ENCODE data around the gene FAM217B.
A peak's percentile ranks its signal among the peaks of the same experiment; 100 is the strongest.
"Not testable (repeated sequence)": the region's sequence is repeated elsewhere in the genome, so short reads cannot be mapped to it uniquely, and the experiment has no call there.

FAM217B gene

DNA sequence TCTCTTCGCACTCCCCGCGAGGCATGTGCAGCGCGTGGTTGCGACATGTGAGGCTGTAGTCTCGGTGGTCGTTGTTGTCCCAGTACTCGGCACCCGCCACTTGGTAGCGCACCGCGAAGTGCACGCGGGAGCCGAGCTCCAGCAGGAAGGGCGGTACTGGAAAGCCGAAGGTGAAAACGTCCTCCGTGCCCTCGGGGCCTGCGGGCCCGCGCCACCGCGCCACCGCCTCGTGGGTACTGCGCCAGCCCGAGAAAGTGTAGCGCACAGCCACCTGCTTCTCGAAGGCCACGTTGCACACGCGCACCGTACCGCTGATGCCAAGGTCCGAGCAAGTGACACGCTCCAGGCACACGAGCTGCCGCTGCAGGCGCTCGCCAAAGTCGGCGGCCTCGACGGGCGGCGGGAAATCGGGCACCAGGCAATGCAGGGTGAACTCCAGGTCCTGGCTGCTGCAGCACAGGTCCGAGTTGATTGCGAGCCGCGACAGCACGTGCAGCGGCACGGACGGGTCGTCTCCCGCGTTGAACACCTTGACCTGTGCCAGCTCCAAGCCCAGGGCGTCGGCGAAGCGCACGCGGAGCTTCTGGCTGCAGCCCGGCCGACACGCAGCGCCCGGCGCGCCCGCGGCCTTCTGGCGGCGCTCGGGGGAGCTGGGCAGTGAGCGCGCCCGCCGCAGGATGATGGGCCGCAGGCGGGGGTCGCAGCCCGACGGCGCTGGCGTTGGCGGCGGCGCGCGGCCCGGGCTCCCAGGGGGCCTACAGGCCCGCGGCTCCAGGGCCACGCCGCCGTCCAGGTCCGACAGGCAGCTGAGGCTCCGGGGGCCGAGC is 924 bp upstream of the FAM217B start:
- DNase-seq: peak; percentile 25

DNA sequence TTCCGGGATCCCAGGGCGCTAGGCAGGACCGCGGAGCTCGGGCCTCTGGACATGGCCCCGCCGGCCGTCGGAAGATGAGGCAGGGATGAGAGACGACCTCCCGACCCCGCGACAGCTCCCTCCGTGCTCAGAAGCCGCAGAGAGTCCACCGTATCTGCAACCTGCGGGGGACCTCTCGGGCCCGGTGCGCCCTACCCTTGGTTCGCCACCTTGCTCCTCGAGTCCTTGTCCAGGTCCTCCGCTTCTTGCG is 385 bp upstream of the FAM217B start:
- DNase-seq: peak; percentile 44

DNA sequence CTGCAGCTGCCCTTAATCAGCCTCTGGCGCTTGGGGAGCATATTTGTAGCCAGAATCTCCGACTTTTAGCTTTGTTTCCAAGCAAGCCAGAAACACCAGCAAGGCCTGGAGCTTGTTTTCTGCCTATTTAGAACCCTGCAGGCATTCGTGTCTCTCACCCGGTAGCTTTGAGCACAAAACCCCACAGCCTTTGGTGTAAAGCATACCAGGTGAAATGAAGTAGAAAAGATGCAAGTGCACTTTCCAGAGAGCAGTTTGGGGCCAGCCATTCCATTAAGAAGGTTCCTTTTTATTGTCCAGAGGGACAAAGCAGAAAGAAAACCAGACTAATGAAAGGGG is 736 bp downstream of the FAM217B start:
- no peak for DNase-seq

DNA sequence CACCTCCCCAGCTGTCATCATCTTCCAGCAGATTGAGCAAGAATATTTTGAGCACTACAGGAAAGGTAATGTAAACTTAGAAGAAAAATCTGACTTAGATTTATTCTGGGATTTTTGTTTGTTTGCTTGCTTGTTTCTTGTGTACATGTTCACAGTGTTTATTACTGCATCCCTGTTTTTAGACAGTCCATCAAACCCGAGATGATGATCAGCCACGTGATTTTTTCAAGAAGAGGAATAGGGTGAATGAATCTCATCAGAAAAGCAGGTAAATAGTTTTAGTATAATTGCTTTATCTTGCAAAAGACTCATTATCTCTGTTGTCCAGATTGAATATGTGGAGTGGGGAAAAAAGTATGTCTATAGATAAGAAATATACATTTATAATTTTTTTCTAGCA is 2.1 kb downstream of the FAM217B start:
- no peak for DNase-seq

DNA sequence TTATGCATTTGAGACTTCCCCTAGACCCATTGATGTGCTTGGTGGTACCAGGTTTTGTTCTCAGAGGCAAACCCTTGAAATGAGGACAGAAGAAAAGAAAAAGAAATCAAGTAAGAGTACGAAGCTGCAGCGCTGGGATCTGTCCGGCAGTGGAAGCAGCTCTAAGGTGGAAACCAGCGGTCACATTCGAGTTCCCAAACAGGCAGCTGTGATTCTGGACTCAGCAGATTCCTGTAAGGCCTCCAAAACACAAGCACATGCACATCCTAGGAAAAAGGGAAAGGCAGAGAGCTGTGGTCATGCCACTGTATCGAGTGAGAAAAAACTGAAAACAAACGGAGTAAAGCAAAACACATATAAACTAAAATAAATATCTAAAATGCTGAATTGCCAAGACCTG is 4.5 kb downstream of the FAM217B start:
- DNase-seq: no peak

DNA sequence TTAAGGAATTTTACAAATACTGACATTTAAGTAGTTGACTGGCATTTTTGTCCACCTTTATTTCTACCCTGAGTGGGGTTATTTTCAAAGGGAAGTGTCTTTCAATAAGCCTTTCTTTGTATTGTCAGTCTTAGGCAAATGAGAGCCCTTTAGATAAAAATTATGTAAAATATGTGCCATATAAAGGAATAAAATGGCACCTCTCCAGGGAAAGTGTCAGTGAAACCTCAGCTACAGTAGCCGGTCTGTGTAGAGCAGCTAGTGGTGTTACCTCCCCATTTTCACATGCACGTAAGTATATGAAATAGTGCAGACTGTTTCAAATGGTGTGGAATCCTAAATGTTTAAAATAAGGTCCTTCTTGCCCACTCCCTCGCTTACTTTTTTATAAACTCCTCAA is 5.0 kb downstream of the FAM217B start:
- peak; percentile 36 for DNase-seq

DNA sequence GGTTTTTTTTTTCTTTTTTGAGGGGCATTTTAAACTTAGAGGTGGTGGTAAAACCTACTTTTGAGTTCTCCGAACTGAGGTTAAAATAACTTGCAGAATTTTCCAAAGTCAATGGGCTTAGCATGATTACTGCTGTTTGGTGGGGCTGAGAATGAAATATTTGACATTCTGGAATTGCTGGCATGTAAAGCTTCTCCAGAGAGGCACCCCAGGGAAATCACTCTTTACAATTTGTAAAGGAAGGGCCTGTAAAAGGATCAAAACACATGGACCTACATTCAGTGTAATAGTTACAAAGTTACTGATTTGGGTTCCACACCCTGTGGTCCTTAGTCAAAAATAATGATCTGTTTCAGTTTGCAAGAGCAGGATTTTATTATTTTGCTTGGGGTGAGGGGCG is 5.5 kb downstream of the FAM217B start:
- no peak for DNase-seq

DNA sequence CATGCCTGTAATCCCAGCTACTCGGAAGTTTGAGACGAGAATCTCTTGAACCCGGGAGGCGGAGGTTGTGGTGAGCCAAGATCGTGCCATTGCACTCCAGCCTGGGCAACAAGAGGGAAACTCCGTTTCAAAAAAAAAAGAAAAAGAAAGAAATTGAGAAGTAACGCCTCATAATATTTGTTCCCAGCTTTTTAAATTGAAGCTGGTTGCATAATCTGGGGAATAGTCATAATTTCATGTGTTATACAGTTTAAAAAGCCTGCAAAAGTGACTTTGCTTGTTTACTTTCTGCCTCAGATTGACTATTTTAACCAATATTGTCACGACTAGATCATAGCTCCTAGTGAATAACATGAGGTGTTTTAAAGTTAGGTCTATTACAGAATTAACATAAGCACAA is 7.2 kb downstream of the FAM217B start:
- no peak for DNase-seq

DNA sequence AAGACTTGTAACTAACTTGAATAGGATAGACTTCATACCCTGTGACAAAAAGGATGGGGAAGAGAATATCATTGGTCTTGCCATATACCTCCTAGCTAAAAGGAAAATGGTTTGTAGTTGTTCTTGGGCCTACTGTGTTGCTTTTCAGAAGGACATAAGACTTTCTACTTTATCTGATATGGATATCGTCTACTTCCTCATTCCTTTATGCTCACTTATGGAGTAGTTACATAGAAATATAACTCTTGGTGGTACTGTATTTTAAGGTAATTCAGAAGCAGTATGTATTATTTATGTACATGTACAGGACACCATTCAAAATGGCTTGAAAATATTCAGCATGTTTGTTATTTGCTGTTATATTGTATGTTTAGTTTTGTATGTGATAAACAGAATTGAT is 8.0 kb downstream of the FAM217B start:
- peak; percentile 44 for DNase-seq

DNA sequence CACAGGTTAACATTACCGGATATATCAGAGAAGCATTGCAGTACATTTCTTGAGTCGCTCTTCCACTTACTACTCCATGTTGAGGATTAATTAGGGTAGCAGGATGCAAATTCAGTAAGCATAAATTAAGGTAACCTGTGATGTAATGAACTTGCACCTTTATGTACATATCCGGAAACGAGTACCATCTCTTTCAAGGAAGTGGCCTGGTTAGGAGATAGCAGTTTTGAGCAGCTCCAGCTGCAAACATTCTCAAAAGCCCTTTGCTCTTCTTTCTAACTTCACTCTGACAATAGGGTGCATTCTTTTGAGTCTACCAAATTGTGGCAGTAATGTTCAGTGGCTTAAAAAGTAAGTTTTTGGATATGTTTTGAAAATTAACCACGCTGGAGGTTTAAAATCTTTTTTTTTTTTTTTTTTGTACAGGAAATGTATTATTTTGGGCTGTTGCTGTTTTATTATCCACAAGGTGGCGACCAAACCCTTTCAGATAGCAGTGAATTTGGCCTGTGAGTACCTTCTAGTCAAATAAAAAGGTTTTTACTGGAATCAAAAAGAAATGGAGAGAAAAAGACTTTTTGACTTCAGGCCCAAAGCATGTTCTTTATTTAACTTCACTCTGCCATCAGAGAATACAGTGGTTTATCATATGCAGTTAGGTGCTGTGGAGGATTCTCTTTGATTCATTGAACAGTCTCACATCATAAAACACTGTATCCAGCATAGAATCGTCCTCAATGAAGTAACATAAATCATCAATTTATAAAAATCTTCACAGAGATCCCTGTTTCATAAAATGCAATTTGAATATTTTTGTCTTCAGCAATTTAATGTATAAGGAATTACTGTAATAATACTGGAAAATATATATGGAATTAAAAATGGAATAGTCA is 8.9 kb downstream of the FAM217B start:
- DNase-seq: peak; percentile 87

DNA sequence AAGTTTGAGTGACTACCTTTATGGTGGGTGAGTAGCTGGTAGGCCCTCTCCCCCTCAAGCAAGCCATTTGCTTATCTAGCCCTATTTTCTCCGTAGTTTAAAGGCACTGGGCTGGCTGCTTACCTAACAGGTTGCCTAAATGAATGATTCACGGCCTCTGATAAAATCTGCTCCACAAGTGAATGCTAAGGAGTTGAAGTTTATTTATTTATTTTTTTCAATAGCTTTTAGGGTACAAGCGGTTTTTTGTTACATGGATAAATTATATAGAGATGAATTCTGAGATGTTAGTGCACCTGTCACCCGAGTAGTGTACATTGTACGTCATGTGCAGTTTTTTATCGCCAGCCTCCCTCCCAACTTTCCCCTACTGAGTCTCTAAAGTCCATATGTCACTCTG is 9.7 kb downstream of the FAM217B start:
- no peak for DNase-seq

DNA sequence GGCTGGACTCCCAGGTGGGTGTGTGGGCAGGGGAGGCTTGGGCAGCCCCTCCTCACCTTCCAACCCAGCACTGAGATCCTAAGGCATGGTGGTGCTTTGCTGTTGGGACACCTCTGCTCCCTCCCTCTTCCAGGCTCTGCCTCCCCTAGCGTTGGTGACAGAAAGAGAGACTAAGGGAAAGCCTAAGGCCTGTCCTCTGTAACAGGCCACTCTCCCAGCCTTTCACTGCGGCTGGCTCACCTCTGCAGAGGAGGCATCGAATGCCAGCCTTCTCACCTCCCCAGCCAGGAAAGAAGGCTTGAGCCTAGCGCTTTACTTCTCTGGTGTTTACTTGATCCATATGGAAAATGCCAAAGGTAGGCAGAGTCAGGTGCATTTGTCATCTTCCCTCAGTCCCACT is 14.5 kb downstream of the FAM217B start:
- DNase-seq: no peak

DNA sequence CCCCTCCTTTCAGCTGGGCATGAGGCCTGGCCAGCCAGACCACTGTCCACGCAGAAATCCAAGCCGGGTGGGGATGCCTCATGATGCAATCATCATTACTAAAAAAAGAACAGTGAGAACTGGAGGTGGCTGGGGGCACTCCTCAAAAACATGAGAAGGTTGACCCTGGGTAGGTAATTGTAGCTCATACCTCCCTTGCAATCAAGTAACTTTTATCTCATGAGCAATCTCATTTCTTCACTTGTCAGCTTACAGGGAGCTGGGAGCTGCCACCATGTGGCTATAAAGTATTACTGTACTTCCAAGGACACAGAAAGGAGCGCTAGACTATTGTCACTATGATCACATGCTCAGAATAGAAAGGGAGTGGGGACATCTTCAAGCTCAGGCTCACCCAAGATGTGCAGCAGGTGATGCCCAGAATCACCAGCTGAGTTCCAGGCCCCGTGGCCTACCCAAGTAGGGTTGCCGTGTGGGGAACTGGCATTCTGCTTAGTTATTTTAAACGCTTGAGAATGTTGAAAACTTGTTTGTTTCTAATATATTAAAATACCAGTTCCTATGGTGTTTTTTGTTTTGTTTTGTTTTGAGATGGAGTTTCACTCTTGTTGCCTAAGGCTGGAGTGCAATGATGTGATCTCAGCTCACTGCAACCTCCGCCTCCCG is 15.1 kb downstream of the FAM217B start:
- peak; percentile 71 for DNase-seq

DNA sequence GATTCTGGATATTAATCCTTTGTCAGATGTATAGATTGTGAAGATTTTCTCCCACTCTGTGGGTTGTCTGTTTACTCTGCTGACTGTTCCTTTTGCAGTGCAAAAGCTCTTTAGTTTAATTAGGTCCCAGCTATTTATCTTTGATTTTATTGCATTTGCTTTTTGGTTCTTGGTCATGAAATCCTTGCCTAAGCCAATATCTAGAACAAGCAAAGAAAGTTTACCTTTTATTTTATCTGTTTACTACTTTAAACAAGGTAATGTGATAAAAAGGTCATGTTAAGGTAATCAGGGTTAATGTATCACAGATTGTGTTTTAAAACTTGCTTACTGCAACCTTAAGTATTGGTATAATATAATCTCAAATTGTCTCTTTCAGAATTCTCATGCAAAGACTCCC is 17.4 kb downstream of the FAM217B start:
- DNase-seq: not testable (repeated sequence)

DNA sequence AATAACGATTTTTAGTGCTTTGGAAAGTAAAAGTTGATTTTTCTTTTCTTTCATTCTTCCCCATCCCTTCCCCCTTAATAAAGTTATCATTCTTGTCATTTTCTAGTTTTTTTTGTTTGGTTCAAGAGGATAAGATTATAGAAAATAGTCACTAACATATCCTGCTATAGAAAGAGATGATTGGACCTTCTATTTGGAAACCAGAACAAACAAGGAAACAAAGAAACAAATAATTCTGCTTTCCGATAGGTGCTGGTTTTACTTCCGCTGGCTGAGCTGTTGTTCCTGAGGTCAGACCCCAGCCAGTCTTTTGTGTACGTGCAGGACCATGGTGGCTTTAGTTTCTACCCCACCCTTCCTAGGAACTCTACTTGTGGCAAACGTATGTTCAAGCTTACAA is 17.9 kb downstream of the FAM217B start, which contains the start of gene CDH26:
Gene CDH26 (plus strand): TSS at position 301 of the 400 bp plus-strand sequence. CDS start 304 bp downstream, outside the sequence.
- DNase-seq: no peak

DNA sequence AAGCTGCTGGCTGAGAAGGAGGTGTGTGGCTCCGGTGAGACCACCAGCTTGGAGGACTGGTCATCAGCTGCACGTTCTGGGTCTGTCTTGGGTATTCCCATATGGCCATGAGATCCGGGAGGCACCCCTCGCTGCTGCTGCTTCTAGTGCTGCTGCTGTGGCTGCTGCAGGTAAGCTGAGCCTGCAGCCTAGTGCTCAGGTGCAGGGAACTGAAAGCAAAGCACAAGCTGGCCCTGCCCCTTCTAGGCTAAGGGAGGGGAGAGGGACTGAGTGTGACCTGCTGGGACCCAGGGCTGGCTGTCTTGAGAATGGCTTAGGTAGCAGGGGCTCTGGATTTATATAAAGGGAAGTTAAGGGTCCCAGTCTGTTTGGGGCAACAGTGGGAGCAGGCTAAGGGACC is 18.4 kb downstream of the FAM217B start:
- DNase-seq: no peak

DNA sequence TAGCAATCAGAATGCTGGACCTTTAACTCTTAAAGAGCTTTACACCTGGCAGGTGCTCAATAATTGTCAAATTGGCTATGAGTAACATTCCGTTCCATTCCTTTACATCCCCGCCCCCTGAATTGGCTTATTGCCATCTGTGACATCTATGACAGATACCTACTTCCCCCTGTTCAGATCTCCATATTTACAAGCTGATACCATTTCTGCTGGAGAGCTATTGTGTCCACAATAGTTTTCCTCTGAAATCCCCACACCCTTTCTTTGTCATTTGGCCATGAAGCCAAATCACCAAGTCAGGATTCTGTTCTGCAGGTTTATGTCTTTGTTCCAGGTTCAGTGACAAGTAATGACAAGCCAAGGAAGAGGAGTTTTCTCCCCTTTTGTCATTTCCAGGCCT is 21.2 kb downstream of the FAM217B start:
- no peak for DNase-seq

DNA sequence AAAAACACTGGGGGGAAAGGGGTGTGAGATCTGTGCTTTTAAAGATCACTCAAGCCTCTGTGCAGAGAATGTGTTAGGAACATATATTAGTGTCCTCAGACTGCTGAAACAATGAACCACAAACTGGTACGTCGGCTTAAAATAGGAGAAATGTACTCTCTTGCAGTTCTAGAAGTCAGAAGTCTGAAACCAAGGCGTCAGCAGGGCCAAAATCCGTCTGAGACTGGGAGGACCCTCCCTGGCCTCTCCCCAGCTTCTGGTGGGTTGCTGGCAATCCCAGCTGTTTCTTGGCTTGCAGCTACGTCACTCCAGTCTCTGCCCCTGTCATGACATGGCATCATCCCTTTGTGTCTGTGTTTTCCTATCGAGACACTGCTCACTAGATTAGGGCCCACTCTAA is 22.0 kb downstream of the FAM217B start:
- no peak for DNase-seq

DNA sequence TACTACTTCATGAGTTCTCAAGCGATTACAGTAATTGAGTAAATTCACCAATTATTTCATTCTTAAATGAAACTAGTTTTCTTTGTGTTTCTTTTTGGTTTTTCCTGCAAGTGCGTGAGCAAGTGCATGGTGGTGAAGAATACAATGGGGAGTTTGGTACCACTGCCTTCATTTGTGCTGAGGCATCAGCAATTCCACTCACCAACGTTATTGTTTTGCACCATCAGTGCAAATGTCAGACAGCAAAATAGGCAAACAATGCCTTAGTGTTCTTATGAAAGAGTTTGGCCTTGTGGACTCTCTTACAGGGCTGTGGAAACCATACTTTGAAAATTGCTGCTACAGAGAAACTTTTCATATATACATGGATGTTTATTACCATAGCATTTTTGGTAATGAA is 26.2 kb downstream of the FAM217B start:
- DNase-seq: no peak

DNA sequence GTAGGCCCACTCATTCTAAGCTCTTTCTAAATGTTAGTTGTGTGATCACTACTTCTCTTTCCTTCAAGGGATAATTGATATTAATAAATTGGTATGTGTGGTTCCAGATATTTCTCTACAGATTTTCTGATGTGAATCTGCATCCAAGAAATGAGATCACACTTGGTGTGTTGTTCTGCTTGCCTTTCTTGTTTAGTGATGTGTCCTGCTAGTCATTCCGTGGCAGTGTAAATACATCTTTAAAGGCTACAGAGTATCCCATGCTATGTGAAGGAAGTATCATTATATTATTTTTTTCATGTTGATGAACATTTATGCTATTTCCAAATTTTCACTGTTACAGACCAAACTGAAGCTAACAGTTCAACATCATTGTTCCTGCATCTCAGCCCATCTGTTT is 31.2 kb downstream of the FAM217B start:
- no peak for DNase-seq

DNA sequence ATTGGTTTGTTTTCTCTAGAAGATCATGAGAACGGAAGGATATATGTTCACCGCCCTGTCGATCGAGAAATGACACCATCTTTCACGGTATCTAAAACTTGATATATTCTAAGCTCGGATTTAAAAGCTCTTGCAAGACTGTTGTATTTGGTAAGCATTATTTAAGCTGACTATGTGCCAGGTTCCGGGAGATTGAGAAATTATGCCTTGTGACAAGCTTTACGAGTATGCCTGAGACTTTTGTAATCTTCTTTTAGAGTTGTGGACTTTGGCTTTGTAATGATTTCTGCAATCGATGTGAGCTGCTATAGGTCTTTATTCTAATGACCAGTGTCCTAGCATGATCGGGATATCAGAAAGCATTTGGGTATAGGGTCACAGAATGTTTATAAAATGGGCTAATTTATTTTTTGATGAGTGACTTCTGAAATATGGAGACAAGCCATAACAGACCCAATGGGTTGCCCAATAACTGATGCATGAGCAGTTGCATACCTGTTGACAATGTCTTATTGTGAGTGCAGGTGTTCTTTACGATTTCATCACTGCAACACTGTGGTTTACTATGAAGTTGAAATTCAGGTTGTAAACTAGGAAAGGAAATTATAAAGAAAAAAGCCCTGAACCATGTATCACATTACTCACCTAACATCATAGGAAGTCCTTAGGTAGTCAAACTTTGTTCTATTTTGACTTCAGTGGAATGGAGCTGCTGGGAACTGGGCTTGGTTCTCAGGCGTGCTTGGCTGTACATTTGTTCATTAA is 32.0 kb downstream of the FAM217B start:
- no peak for DNase-seq

DNA sequence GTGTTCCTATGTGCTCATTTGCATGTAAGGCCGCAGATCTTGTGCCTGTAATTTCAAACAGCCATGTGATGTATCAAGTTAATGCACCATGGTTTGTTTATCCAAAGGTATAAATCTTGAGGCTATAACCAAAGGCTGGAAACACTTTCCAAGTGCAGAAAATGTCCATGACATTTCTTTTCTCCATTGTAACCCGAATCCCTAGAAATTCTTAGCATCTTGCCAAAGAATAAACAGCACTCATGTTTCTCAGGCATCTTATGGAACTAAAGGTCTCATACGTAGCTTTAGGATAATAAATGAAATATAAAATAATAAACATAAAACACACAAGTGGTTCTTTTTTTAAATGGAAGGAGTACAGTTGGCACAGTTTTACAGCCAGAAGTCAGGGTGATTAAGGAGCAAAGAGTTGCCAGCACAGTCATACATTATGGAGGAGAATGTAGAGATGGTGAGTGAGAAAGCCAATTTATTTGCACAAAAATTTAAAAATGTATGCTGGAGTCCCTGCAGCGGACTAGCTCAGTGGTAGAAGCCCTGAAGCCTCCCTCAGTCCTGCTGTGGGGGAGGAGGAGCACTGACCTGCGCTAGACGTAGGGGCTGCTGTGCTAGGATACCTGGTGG is 36.1 kb downstream of the FAM217B start:
- no peak for DNase-seq

DNA sequence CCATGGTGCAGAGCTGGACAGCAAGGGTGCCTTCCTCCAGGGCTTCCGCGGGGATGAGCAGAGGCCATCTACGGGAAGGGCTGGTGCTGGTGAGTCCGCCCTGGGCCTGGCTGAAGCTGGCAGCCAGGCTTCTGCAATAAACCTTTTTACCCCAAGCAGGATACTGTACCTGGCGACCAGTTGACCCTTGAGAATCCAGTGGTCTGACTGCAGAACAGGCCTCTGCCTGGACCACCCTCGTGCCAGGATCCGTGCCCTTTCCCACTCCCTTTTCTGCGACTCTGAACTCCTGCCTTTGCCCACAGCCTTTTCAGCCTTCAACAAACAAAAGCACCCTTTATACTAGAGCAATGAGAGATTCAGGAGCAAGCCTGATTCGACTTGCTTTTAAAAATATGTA is 36.9 kb downstream of the FAM217B start:
- no peak for DNase-seq

All from hematopoietic multipotent progenitor cell treated with erythropoietin and hydrocortisone succinate and interleukin-3 and kit ligand, for 6 days (in vitro differentiated cells).